ENCODE data around the gene SMYD3.
"Not testable (repeated sequence)": the region's sequence is repeated elsewhere in the genome, so short reads cannot be mapped to it uniquely, and the experiment has no call there.

SMYD3 gene

DNA sequence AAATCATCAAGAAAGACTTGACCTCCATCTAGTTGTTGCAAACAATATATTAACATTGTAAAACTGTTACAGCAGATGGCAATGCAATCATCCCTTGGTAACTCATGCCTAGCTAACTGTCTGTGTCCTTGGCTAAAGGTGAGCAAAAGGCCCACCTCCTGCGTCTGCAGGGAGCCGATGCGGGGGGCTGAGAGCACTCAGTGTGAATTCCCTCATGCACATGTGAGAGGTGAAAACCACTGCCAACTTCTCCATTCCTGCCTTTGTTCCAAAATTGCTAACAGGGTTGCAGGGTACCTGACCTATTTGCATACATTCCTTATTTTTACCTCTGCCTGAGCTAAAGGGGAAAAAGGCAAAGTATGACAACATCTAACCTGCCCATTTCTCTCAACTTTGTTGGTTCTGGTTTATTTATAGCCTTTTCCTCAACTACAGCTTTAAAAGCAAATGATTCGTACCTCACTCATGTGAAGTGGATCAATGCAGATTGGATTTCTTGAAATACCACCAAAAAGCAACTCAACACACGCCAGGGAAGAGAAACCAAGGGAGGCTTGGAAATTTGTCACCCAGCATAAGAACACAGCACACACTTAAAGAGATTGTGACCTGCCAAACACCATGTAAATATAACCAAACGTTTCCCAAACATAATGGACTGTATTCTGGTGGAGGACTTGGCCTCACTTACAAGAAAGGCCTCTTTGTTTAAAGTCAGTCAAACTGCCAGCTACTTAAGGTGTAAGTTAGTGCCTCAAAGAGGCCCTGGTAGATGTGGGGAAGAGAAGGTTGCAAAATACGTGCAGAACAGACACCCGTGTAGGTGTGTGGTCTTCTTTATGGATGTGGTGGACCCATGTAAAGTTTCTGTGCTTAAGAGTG is 651.0 kb downstream of the SMYD3 start:
- DNase-seq: no peak

- DNase-seq: no peak
Measured at GRCh38 chr1:245853291-245853690, 653.8 kb downstream of the SMYD3 start.

DNA sequence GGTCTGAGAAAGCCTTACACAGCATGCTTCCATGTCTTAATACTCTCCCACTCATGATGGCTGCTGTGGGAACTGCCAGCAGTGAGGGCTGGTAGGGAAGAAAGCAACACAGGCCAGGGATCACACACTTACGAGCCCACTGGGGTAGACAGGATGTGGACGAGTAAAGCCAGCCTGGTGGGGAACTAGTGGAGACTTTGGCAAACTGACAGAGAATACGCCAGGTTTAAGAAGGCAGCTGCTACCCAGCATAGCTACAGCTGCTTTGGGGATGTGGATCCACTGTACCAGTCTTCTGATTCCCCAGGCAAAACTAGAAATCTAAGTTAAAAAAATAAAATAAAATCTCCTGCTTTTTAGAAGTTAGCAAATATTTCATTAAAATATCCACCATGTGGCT is 664.0 kb downstream of the SMYD3 start:
- DNase-seq: no peak

DNA sequence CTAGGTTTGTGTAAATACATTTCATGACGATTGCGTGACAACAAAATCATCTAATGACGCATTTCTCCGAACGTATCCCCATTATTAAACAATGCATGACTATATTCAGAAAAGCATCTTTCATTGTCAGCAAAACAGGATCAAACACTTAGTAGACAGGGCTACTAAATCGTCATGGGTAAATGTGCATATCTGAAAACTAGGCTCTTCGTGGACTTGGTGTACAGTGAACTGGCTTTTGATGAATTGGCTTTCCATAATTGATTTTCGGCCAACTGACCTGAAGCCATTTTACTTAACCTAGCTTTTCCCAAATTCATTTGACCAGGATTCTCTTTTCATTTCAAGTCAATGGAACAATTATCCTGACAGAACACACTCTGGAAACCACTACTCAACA is 665.0 kb downstream of the SMYD3 start:
- no peak for DNase-seq

DNA sequence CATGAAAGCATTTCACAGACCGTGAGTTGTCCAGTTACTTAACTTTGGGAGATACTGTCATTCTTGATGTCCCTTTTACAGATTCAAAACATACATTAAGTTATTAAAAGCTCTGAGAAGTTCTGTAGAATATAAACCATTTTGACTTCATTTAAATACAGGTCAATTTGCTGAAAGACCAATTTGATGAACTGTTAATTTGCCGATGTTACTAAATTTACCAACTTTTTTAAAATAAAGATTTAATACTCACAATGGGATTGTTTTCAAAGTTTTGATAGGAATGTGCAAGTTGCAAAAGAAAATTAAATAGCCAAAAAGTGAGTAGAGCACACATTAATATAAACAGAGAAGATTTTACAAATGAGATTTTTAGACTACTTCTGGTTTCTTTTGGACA is 666.1 kb downstream of the SMYD3 start:
- DNase-seq: no peak

GRCh38 chr1:245837718-245838117 is 669.4 kb downstream of the SMYD3 start:
- no peak for DNase-seq

DNA sequence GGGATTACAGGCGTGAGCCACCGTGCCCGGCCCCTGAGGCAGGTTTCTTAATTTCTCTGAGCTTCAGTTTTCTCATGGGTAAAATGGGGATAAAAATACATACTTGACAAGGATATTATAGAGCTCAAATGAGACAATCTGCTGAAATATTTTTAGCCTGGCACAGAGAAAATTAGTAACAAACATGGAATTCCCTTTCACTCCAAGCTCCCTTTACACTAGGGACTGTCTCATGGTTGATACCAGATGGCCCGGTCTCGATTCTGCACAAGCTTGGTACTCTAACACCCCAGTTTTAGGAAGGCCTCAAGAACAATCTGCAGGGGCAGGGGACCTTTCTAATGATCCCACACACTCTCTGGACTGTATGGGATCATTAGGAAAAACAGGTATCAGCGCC is 671.7 kb downstream of the SMYD3 start:
- no peak for DNase-seq

DNA sequence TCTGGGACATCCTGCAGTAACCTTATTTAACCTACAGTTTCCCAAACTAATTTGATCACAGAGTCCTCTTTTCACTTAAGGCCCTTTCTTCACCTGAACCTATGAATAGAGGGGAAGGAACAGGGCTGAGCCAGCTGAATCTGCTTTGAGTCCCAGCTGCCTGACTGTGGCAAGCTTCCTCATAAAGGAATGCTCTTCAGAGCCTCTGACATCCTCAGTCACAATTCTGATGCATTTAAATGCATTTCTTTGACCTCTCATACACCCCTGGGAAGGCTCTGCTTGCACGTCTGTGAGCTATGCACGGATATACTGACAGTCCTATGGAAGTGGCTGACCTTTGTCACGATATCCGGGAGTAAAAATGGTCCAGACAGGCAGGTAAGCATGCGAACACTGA is 673.1 kb downstream of the SMYD3 start:
- no peak for DNase-seq

GRCh38 chr1:245832771-245833527 is 674.1 kb downstream of the SMYD3 start:
- DNase-seq: no peak

- no peak for DNase-seq
Measured at GRCh38 chr1:245831518-245831917, 675.6 kb downstream of the SMYD3 start.

GRCh38 chr1:245829826-245830225 is 677.3 kb downstream of the SMYD3 start:
- DNase-seq: no peak

GRCh38 chr1:245829194-245829593 is 677.9 kb downstream of the SMYD3 start:
- no peak for DNase-seq

- no peak for DNase-seq
Measured at GRCh38 chr1:245827301-245827700, 679.8 kb downstream of the SMYD3 start.

DNA sequence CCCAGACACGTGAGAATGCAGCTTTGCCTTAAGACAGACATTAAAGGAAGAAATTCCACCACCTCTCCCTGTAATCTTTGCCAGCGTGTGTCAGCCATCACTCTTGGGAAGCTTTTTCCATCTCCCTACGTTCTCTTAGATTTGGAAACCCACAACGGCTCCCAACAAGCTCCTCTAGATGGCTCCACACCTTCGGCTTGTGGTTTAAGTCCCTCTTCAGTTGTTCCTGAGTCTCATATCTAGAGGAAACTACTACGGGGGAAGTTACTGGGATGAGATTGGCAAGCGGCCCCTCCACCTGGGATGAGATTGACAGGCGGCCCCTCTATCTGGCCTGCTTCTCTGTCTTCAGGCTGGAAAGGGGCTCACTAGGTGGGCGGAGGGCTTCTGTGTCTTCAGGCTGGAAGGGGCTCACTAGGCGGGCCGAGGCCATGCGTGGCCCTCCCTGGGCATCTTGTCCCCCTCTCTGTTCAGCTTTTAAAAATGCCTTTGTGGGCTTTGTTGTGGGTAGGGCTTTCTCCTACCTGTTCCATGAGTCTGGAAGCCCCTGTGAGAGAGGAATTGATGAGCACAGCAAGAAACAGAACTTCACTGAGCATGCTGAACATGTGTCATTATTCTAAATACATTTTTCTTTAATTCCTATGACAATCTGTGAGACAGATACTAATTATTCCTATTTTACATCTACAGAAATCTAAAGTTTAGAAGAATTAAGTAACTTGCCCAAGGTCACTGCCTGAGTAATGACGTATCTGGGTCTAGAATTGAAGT is 681.8 kb downstream of the SMYD3 start:
- no peak for DNase-seq

- DNase-seq: no peak
Measured at GRCh38 chr1:245823408-245824147, 683.5 kb downstream of the SMYD3 start.

- no peak for DNase-seq
Measured at GRCh38 chr1:245822996-245823395, 684.1 kb downstream of the SMYD3 start.

DNA sequence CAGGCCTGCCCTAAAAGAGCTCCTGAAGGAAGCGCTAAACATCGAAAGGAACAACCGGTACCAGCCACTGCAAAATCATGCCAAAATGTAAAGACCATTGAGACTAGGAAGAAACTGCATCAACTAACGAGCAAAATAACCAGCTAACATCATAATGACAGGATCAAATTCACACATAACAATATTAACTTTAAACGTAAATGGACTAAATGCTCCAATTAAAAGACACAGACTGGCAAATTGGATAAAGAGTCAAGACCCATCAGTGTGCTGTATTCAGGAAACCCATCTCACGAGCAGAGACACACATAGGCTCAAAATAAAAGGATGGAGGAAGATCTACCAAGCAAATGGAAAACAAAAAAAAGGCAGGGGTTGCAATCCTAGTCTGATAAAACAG is 688.7 kb downstream of the SMYD3 start:
- not testable (repeated sequence) for DNase-seq

- not testable (repeated sequence) for DNase-seq
Measured at GRCh38 chr1:245816496-245816895, 690.6 kb downstream of the SMYD3 start.

- DNase-seq: no peak
Measured at GRCh38 chr1:245814651-245815050, 692.4 kb downstream of the SMYD3 start.

GRCh38 chr1:245812278-245812677 is 694.8 kb downstream of the SMYD3 start:
- DNase-seq: no peak

- no peak for DNase-seq
Measured at GRCh38 chr1:245810789-245811337, 696.2 kb downstream of the SMYD3 start.

Measured in hypothalamus (tissue), 51 donors.